ACC112 (cell line): Measurements from ENCODE around the gene FLVCR2.

ENCODE experiments used
- H2AFZ ChIP-seq: fragments of 200-600 bp; sonication (generic); one replicate; pipeline ENCODE4 v1.6.0; 2017; ENCODE audit warnings: antibody characterized with exemption, low read length; ENCODE audit not compliant: unreplicated experiment
- H3K27ac ChIP-seq: fragments of 200-600 bp; sonication (generic); 2 replicates; pipeline ENCODE4 v1.5.1; 2014; ENCODE audit warnings: low read depth, mild to moderate bottlenecking, antibody characterized with exemption, low read length, moderate library complexity
- H3K27me3 ChIP-seq: fragments of 200-600 bp; sonication (generic); 2 replicates; pipeline ENCODE4 v1.6.1; 2014; ENCODE audit warnings: mild to moderate bottlenecking, antibody characterized with exemption, low read length, moderate library complexity, mixed read lengths; ENCODE audit not compliant: insufficient read depth
- H3K36me3 ChIP-seq: fragments of 200-600 bp; sonication (generic); 2 replicates; pipeline ENCODE4 v1.6.1; 2016; ENCODE audit warnings: mild to moderate bottlenecking, antibody characterized with exemption, low read length, moderate library complexity, mixed read lengths; ENCODE audit not compliant: insufficient read depth
- H3K4me1 ChIP-seq: fragments of 200-600 bp; sonication (generic); one replicate; pipeline ENCODE4 v1.6.1; 2016; ENCODE audit warnings: low read length, mixed read lengths; ENCODE audit not compliant: insufficient read depth, unreplicated experiment, control insufficient read depth
- H3K4me3 ChIP-seq: fragments of 200-600 bp; sonication (generic); 2 replicates; pipeline ENCODE4 v1.5.1; 2014; ENCODE audit warnings: mild to moderate bottlenecking, low read depth, low read length
- H3K79me2 ChIP-seq: fragments of 200-600 bp; sonication (generic); one replicate; pipeline ENCODE4 v1.6.0; 2016; ENCODE audit warnings: low read length; ENCODE audit not compliant: control insufficient read depth, unreplicated experiment, insufficient read depth

Gene FLVCR2

DNA sequence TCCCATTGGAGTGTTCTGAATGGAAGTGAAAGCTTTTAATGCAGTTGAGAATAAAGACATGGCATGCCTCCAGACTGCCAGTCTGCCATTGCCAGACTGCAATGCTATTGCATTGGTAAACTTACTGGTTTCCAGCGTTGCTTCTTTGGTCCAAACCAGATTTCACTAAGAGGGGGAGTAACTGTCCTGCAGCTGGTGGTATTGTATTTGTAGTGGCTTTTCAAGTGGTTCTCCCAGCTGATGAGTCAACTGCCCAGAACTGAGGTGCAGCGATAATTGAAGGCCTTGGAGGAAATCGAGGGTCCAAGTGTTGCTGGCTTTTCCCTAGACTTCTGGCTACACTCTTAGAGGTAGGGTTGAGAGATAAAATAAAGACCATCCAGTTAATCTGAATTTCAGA is 50.4 kb downstream of the FLVCR2 start:
- no peaks in the 10 kb centered on the region; the same call in 1 of the 2 replicates for H3K36me3 ChIP-seq

DNA sequence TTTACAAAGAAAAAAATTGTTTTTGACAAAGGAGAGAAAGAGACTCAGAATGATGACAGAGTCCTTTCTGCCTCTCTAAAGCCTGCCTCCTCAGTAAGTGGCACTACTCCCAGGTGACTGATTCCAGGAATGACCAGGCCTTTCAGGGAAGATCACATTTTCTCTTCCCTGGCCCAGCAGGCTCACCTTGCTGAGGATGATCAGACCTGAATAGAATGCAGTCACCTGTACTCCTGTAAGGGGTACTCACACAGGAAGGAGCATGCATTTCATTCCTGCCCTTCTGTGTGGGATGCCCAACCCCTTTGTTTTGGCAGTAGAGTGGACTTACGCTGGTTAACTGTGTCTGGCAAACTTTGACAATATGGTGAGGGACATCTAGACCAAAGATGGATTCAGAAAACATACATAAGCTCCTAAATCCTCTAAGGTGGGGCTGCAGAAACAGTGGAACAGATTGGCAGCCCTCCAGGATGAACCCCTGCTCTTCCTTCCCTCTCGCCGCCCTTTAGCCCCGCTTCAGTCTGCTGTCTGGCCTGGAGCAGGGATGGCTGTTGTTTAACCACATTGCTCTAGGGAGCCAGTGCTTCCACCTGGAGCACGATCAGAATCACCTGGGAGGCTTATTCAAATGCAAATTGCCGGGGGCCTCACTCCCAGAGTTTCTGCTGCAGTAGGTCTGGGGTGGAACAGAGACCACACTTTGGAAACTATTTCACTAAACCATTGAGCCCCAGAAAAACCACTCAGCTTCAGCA is 52.5 kb downstream of the FLVCR2 start:
- Histone ChIP-seq H3K4me3 (no peak overlapping the region), H3K27ac (no peak overlapping the region), H3K27me3 (no peaks in the 10 kb centered on the region), H2AFZ (no peak overlapping the region), H3K4me1 (peaks cover 14% of the 10 kb centered on the region), H3K36me3 (no peaks in the 10 kb centered on the region), H3K79me2 (no peaks in the 10 kb centered on the region)

More for the DNA sequence above, 50.4 kb downstream of the FLVCR2 start:
- H3K27ac ChIP-seq = no peak overlapping the region
- no peaks in the 10 kb centered on the region for H3K79me2 ChIP-seq
- H3K4me1 ChIP-seq = peaks cover 13% of the 10 kb centered on the region
- no peaks in the 10 kb centered on the region for H3K27me3 ChIP-seq
- no peak overlapping the region for H3K4me3 ChIP-seq
- H2AFZ ChIP-seq = no peak overlapping the region

DNA sequence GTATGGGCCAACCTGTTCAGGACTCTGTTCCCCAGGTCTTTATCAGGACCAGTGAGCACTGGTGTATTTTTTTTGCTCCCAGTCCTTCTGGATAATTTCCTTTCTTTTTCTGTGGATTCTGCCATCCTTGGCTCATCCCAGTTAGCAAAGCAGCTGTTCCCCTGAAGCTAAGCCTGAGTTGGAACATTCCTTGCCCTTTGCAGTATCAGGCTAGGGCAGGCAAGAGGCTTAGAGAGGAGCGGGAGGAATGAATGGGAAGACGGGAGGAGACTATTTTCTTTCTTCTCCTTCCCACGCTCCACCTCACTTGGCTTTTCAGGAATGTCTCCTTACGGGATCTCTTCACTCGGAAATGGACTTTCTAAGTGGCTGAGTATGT is 53.0 kb downstream of the FLVCR2 start:
- H3K27ac ChIP-seq = no peak overlapping the region
- no peak overlapping the region for H3K4me3 ChIP-seq
- H3K27me3 ChIP-seq = no peaks in the 10 kb centered on the region
- H3K36me3 ChIP-seq = no peaks in the 10 kb centered on the region
- no peak overlapping the region for H2AFZ ChIP-seq
- no peaks in the 10 kb centered on the region for H3K79me2 ChIP-seq
- H3K4me1 ChIP-seq = peaks cover 18% of the 10 kb centered on the region

DNA sequence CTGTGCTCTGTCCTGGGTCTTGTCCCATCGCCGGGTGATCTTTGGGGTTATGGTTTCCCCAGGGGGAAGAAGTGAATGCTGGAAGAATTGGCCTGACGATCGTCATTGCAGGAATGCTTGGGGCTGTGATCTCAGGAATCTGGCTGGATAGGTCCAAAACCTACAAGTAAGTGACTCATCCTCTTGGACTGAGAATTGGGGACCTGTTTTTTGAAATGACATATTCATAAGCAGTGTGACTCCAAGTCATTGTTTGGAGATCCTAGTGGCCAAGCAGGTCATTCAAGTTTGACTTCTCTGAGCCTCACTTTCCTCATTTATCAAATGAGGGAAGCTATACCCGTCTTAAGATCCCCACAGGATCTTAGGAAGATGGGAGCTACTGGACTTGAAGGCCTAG is 56.4 kb downstream of the FLVCR2 start:
- Histone ChIP-seq H3K4me3 (no peak overlapping the region), H2AFZ (no peak overlapping the region), H3K36me3 (no peaks in the 10 kb centered on the region), H3K79me2 (no peaks in the 10 kb centered on the region), H3K4me1 (peaks cover 12% of the 10 kb centered on the region), H3K27me3 (no peaks in the 10 kb centered on the region), H3K27ac (no peak overlapping the region)

DNA sequence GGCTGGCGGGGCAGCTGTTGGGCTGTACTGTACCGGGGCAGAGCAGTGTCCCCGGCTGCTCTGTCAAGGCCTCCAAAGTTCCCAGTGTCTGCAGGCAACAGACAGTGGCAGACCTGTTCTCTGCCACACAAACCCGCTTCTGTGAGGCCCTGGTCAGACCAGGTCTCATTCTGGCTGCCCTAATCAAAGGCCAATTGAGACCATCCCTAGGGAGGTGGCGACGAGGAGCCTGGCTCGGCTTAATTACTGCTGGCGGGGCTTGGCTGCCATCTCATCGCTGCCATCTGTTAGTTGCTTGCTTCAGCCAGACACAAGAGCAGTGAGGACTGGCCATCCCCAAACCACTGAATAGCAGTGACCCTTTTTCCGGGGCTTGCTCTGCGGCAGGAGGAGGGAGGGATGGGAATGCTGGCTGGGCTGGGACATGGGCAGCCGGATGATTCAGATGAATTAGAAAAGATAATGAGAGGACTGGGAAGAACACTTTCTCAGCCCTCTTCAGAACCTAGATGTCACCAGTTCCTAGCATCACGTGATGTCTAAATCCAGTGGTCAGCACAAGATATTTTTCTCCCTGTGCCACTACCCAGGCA is 57.8 kb downstream of the FLVCR2 start:
- Histone ChIP-seq H3K27ac (peak overlapping the region; percentile 43; the same call in 1 of the 2 replicates), H3K36me3 (no peaks in the 10 kb centered on the region), H3K4me1 (peaks cover 12% of the 10 kb centered on the region), H2AFZ (no peak overlapping the region), H3K4me3 (no peak overlapping the region), H3K27me3 (no peaks in the 10 kb centered on the region), H3K79me2 (no peaks in the 10 kb centered on the region)

DNA sequence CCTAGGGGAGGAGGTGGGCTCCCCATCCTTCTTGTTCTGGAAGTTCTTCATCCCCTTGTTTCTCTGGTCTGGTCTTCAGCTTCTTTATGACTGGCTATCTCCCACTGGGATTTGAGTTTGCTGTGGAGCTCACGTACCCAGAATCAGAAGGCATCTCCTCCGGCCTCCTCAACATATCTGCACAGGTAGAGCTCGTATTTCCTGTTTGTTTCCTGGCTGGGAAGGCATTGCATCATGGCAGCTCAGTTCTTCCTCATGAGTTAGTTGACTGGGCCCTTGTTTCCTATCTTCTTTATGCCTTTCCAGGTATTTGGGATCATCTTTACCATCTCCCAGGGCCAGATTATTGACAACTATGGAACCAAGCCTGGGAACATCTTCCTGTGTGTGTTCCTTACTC is 62.5 kb downstream of the FLVCR2 start:
- no peak overlapping the region for H3K27ac ChIP-seq
- H3K4me1 ChIP-seq = peaks cover 23% of the 10 kb centered on the region

DNA sequence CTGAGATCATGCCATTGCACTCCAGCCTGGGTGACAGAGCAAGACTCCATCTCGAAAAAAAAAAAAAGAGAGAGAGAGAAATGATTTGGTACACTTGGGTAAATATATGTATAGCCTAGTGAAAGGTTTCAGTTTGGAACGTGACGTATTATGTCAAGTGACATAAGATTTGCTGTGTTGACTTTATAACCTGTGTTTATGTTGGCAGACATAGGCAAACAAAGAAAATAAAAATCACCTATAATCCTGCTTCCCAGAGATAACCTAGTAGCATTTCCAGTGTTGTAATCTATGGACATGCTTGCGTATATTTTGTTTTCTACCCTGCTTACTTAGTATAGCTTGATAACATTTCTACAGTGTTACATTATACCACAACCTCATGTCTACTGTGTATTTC is 65.6 kb downstream of the FLVCR2 start:
- Histone ChIP-seq H3K27me3 (no peaks in the 10 kb centered on the region), H3K79me2 (no peaks in the 10 kb centered on the region), H3K36me3 (0 out of 2 replicates have a peak, but pooled peaks cover 3% of the 10 kb centered on the region), H3K4me1 (peaks cover 40% of the 10 kb centered on the region), H2AFZ (no peak overlapping the region), H3K4me3 (no peak overlapping the region), H3K27ac (no peak overlapping the region)

More for the DNA sequence above, 62.5 kb downstream of the FLVCR2 start:
- Histone ChIP-seq H3K27me3 (no peaks in the 10 kb centered on the region), H2AFZ (no peak overlapping the region), H3K36me3 (0 out of 2 replicates have a peak, but pooled peaks cover 3% of the 10 kb centered on the region), H3K79me2 (no peaks in the 10 kb centered on the region), H3K4me3 (no peak overlapping the region)

DNA sequence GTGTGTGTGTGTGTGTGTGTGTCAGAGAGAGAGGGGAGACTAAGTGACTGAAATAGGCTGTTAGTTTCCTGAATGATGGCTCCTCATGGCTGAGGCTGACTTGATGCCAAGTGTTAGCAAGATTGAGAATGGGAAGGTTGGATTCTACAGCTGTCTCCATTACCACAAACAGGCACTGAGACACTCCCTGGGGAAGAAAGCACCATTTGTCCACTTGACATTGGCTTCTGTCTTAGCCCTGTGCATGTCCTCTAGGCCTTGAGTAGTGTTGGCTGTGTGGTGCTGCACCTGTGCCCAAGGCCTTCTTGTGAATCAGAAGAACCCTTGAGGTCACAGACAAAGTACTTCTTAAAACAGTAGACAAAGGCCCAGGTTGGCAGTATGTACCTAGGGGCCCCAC is 66.6 kb downstream of the FLVCR2 start:
- Histone ChIP-seq H3K27me3 (no peaks in the 10 kb centered on the region), H2AFZ (no peak overlapping the region), H3K4me3 (no peak overlapping the region), H3K79me2 (no peaks in the 10 kb centered on the region), H3K27ac (peak overlapping the region; percentile 93; the same call in 1 of the 2 replicates), H3K4me1 (peaks cover 45% of the 10 kb centered on the region), H3K36me3 (peaks cover 13% of the 10 kb centered on the region)

DNA sequence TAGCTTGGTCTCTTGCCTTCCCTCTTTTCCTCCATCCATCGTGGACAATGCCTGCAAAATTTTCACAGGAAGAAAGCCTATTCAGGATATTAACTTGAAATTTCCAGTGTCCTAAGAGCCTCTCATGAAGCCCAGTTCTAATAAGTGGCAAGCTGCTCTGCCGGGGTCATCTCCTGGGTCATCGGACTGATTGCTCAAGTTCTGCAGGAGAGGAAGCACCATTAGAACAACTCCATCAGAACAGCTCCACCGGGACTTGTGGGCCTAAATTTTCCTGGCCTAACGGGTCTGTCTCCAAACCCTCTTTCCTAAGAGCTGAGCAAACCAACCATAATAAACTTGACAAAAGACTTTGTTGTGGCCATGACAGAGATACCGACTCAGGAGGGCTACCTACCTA is 68.3 kb downstream of the FLVCR2 start:
- peak overlapping the region; percentile 93 for H3K27ac ChIP-seq
- H2AFZ ChIP-seq = no peak overlapping the region
- peaks cover 19% of the 10 kb centered on the region for H3K36me3 ChIP-seq
- H3K27me3 ChIP-seq = no peaks in the 10 kb centered on the region
- no peaks in the 10 kb centered on the region for H3K79me2 ChIP-seq
- peak overlapping the region; percentile 6; the same call in 1 of the 2 replicates for H3K4me3 ChIP-seq
- H3K4me1 ChIP-seq = peaks cover 45% of the 10 kb centered on the region

DNA sequence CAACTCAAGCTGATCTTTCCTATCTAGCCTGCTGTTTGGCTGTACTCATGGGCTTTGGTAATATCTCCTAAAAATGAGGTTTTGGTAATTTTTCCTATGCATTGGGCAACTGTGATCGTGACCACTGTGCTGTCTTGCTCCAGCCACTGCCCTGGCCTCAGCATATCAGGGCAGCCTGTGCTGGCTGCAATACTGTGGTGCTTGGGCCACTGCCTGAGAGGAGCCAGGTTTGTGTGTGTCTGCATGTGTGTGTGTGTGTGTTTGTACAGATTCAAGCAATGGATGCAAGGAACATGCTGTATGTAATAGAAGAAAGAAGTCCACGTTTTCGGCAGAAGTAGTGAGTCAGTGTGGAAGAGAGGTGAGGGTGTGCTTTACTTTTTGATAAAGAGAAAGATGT is 69.2 kb downstream of the FLVCR2 start:
- Histone ChIP-seq H3K4me3 (peak overlapping the region; percentile 30; the same call in 1 of the 2 replicates), H3K27ac (peak overlapping the region; percentile 93), H3K36me3 (peaks cover 19% of the 10 kb centered on the region), H2AFZ (no peak overlapping the region), H3K27me3 (no peaks in the 10 kb centered on the region), H3K4me1 (peaks cover 45% of the 10 kb centered on the region), H3K79me2 (no peaks in the 10 kb centered on the region)
